Measurements from ENCODE around the gene SNX21.
"Not testable (repeated sequence)": the region's sequence is repeated elsewhere in the genome, so short reads cannot be mapped to it uniquely, and the experiment has no call there.

SNX21 gene

GRCh38 chr20:45867136-45867818 is 33.7 kb downstream of the SNX21 start:
- no peak overlapping the region for H3K4me3 ChIP-seq (ENCODE audit: low read depth, low read length)
- no peak for TF ChIP-seq CTCF (IDR thresholded peaks at IDR 0.05; ENCODE audit: insufficient read depth, low read depth, low read length, missing control alignments)
- DNase-seq (ENCODE audit: low read depth) = no peak

GRCh38 chr20:45867819-45868176 is 34.2 kb downstream of the SNX21 start:
- no peak for TF ChIP-seq CTCF (IDR thresholded peaks at IDR 0.05; ENCODE audit: insufficient read depth, low read depth, low read length, missing control alignments)
- H3K4me3 ChIP-seq (ENCODE audit: low read depth, low read length) = no peak overlapping the region
- DNase-seq (ENCODE audit: low read depth) = no peak

GRCh38 chr20:45872626-45873025 is 39.0 kb downstream of the SNX21 start:
- TF ChIP-seq CTCF (IDR thresholded peaks at IDR 0.05; ENCODE audit: insufficient read depth, low read depth, low read length, missing control alignments) = no peak
- H3K4me3 ChIP-seq (ENCODE audit: low read depth, low read length) = no peak overlapping the region
- DNase-seq (ENCODE audit: low read depth) = no peak

- TF ChIP-seq CTCF (IDR thresholded peaks at IDR 0.05; ENCODE audit: insufficient read depth, low read depth, low read length, missing control alignments) = no peak
- H3K4me3 ChIP-seq (ENCODE audit: low read depth, low read length) = no peak overlapping the region
- no peak for DNase-seq (ENCODE audit: low read depth)
Measured at GRCh38 chr20:45873409-45874103, 40.0 kb downstream of the SNX21 start.

GRCh38 chr20:45874104-45874481 is 40.5 kb downstream of the SNX21 start:
- not testable (repeated sequence) for H3K4me3 ChIP-seq (ENCODE audit: low read depth, low read length); DNase-seq (ENCODE audit: low read depth)

GRCh38 chr20:45874576-45874975 is 41.0 kb downstream of the SNX21 start:
- H3K4me3 ChIP-seq (ENCODE audit: low read depth, low read length) = no peak overlapping the region
- no peak for DNase-seq (ENCODE audit: low read depth)
- no peak for TF ChIP-seq CTCF (IDR thresholded peaks at IDR 0.05; ENCODE audit: insufficient read depth, low read depth, low read length, missing control alignments)

GRCh38 chr20:45878076-45878761 is 44.6 kb downstream of the SNX21 start:
- no peak for TF ChIP-seq CTCF (IDR thresholded peaks at IDR 0.05; ENCODE audit: insufficient read depth, low read depth, low read length, missing control alignments)
- no peak for DNase-seq (ENCODE audit: low read depth)

More at GRCh38 chr20:45878076-45878761, 44.6 kb downstream of the SNX21 start:
- no peak overlapping the region for H3K4me3 ChIP-seq (ENCODE audit: low read depth, low read length)
